HepG2 (cell line): ENCODE results near the gene TEKTIP1.

Source experiments
- CBX2 ChIP-seq, 2 experiments: fragments of 200-600 bp in 1 of 2; sonication (generic); formaldehyde crosslinking in 1 of 2; IDR thresholded peaks; 2 replicates each; pipeline versions ENCODE4 v1.7.0 to v1.8.1; 2018 to 2022; ENCODE audit warnings: low read depth in 2 of 2, low read length in 1 of 2, mild to moderate bottlenecking in 1 of 2, missing genetic modification reagents in 1 of 2
- CTCF ChIP-seq: sonication (generic); formaldehyde crosslinking; IDR thresholded peaks from 2 replicates; pipeline ENCODE4 v1.5.0; 2020; ENCODE audit warnings: mild to moderate bottlenecking, missing genetic modification reagents, moderate library complexity
- HNRNPH1 ChIP-seq: fragments of 200-400 bp; formaldehyde crosslinking; optimal IDR thresholded peaks from 2 replicates; pipeline ENCODE3; 2017; ENCODE audit warnings: mild to moderate bottlenecking, low read depth, low read length
- HNRNPL ChIP-seq: fragments of 200-400 bp; formaldehyde crosslinking; IDR thresholded peaks from 2 replicates; pipeline ENCODE4 v1.6.1; 2017; ENCODE audit warnings: mild to moderate bottlenecking, low read depth, low read length
- PRDM10 ChIP-seq: sonication (generic); formaldehyde crosslinking; IDR thresholded peaks from 2 replicates; pipeline ENCODE4 v1.4.0; 2020; ENCODE audit warnings: low read depth, missing genetic modification reagents
- USF2 ChIP-seq, 2 experiments: sonication (generic) in 1 of 2; formaldehyde crosslinking in 1 of 2; IDR thresholded peaks; 2 replicates each; pipeline versions ENCODE4 v1.5.1 to v1.6.1; 2011 to 2020; ENCODE audit warnings: borderline replicate concordance in 1 of 2, low read depth in 1 of 2, low read length in 1 of 2, mild to moderate bottlenecking in 1 of 2, missing genetic modification reagents in 1 of 2, moderate library complexity in 1 of 2
- YEATS2 ChIP-seq: sonication (generic); formaldehyde crosslinking; IDR thresholded peaks from 2 replicates; pipeline ENCODE4 v1.4.0; 2020; ENCODE audit warnings: missing genetic modification reagents, borderline replicate concordance

GRCh38 chr19:3539756-3540118, 763 bp downstream of the TEKTIP1 start:
- TF ChIP-seq CBX2 (IDR thresholded peaks at IDR 0.05; ENCODE audit: low read depth, low read length) (no peak), CBX2 (CRISPR knock-in tag; IDR thresholded peaks at IDR 0.05; ENCODE audit: low read depth) (no peak), USF2 (IDR thresholded peaks at IDR 0.05; ENCODE audit: low read depth, low read length) (no peak), USF2 (CRISPR knock-in tag; IDR thresholded peaks at IDR 0.05; ENCODE audit: borderline replicate concordance) (no peak), HNRNPL (no peak), PRDM10 (CRISPR knock-in tag) (no peak), CTCF (no peak), HNRNPH1 (no peak), YEATS2 (no peak)
